Measurements from ENCODE around the gene LIMS2.

The LIMS2 gene

DNA sequence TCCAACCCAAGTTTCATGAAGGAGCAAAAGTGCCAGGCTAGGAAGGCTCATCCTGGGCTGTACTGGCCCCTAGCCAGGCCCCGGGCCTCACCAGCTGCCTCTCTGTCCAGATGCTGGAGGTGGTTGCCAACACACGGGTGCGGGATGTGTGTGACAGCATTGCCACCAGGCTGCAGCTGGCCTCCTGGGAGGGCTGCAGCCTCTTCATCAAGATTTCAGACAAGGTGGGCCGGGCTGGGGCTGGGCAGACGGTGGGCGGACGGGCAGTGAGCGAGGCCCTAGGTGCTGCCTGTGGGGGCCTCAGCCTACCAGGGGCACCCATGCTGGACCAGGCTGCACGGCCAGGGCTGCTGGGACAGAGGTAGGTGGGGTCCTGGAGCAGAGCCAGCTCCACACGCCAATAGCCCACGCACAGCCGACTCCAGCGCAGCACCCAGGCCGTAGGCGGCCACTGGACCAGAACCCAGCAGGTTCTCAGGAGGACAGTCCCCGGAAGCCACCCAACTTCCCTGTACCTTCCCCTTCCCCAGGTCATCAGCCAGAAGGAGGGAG lies 41.2 kb downstream of the LIMS2 start:
- DNase-seq (ENCODE audit: low spot score): no peak

DNA sequence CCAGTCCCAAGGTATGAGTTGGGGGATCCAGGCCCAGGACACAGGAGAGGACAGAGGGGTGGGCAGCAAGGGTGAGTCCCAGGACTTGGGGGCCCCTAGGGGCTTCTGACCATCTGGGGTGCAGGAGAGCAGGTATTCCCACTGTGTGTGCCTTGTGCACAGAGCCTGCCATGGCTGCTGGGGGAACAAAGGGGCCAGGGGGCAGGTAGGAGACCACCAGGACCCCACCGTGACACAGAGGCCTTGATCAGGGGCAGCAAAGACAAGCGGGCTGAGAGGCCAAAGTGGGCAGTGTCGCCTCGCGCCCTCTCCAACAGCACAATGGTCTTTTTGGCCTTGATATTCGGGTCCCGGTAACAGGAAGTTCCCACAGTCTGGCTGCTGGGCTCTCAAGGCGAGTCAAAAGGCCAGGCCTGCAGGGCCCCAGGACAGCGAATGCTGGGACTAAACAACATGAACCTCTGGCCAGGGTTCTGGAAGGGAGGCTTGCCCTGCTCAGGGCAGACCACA lies 41.7 kb downstream of the LIMS2 start:
- DNase-seq (ENCODE audit: low spot score): no peak

DNA sequence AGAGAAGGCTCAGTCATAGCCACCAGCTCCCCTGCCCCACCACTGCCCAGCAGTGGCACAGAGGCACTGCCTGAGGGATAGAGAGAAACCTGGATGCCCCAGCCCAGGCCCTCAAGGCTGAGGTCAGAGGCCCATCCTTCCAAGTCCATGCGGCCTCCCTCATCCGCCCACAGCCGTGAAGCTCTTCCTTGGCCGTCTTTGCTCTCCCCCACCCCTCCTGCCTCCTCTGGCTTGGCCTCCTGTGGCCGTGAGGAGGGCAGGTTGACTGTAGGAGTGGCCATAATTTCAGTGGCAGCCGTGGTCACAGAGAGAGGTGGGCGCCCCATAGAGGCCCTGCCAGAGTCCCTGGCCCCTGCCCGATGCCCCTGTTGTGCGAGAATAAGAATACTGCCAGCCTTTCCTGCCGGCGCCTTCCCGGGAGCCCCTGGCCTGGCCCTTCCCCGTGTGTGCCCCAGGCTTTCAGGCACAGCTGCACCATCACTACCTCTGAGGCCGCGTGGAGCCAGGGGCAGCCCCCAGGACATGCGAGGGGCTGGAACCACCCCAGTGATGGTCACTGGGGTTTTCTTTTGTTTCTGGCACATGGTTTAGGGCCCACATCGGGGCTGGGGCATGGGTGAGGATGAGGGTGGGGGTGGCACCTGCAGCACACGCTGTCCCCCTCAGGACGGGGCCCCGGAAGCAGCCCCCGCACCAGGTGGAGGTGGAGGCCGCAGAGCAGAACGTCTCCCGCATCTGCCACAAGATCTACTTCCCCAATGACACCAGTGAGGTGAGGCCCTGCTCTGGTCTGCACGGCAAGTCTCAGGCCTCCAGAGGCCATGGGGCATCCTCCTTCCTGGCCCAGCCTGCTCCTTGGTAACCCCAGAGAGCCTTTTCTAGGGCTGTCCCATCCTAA lies 42.5 kb downstream of the LIMS2 start:
- DNase-seq (ENCODE audit: low spot score): no peak

DNA sequence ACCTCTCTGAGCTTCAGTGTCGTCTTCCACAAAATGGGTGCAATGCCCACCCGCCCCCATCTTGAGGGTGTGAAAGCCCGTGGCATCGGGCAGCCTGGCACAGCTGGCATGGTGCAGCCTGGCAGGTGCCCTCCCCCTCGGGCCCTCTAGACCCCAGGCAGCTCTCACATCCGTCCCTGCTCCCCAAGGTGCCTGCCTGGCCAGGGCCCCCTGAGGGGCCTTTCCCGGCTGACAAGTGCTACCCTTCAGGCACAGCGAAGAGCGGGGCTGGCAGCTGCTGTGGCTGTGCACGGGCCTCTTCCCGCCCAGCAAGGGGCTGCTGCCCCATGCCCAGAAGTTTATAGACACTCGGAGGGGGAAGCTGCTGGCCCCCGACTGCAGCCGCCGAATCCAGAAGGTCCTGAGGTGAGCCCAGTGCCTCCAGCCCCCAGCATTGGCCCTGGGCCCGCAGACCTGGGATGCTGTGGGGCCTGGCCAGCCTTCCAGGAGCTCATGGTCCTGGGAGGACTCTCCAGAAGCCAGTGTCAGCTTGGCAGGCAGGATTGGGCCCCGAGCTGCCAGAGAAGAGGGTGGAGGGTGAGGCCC lies 43.2 kb downstream of the LIMS2 start:
- DNase-seq (ENCODE audit: low spot score): no peak

DNA sequence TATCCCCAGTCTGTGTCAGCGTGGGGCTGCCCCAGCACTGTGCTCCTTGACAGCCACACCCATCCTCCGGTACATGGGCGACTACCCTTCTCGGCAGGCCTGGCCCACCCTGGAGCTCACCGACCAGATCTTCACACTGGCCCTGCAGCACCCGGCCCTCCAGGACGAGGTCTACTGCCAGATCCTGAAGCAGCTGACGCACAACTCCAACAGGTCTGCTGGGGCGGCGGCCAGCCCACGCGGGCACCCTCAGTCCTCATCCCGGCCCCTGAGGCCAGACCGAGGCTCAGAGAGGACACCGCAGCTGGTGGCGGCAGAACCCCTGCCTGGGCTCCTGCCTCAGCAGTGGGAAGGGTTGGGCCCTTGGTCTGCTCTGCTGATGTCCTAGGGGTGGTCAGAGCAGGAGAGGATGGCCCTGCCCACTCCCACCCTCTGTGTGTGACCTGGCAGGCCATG lies 43.8 kb downstream of the LIMS2 start:
- DNase-seq (ENCODE audit: low spot score): no peak

DNA sequence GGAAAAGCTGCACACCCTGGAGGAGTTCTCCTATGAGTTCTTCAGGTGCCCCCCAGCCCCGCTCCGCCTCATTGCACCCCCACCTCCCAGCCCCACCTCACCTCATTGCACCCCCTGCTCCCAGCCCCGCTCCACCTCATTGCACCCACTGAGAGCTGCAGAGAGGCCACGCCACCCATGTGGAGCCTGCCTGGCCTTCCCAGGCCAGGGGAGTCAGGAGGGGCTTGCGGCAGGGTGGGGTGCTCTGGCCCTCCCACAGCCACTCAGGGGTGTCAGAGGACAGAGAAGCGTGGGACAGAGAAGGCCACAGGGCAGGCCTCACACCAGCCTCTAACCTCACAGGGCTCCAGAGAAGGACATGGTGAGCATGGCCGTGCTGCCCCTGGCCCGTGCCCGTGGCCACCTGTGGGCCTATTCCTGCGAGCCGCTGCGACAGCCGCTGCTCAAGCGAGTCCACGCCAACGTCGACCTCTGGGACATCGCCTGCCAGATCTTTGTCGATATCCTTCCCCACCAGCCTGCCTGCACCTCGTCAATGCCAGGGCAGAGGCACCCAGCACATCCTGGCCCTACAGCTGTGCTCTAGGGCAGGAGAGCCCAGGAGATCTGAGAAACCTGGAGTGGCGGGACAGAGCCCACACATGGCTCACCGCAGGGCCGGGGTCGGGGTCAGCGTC lies 44.3 kb downstream of the LIMS2 start:
- no peak for DNase-seq (ENCODE audit: low spot score)

DNA sequence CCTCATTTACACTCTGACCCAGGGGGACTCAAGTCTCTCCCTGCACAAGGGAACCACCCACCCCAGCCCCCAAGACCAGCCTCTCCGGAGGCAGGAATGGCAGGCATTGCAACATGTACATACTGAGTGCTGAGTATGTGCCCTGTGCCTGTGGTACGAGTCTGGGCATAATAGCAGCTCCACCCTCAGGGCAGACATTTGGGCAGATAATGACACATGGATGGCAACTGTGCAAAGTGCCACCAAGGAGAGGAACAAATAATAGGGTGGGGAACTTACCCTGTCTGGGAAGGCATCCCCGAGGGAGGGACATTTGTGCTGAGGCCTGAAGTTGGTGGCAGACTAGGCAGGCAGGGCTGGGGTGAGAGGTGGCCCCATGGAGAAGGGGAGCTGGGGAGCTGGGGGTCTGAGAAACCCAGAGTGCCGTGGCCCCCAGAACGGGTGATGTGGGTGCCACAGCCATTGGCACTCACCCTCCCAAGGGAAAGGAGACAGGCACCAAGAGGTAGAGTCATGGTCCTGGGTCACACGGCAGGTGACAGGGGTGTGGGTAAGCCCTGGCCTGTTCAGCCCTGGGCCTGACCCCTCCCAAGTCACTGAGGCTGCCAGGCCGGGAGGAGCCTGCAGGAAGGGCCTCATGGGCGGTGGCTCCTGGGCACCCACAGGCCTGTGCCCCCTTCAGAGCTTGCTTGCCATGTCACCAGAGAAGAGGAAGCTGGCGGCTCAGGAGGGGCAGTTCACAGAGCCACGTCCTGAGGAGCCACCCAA lies 45.0 kb downstream of the LIMS2 start:
- DNase-seq (ENCODE audit: low spot score): no peak

DNA sequence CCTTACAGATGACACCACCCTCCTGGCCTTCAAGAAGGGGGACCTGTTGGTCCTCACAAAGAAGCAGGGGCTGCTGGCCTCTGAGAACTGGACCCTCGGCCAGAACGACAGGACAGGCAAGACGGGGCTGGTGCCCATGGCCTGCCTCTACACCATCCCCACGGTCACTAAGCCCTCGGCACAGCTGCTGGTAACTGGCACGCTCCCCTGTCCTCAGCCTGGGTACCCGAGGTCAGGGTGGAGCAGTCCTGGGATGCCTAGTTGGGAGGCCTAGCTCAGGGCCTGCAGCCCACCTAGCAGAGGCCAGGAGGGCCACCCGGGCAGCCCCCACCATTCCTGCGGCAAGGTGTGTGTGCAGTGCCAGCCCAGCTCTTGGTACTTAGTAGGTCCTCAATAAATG lies 45.7 kb downstream of the LIMS2 start:
- DNase-seq (ENCODE audit: low spot score): no peak

DNA sequence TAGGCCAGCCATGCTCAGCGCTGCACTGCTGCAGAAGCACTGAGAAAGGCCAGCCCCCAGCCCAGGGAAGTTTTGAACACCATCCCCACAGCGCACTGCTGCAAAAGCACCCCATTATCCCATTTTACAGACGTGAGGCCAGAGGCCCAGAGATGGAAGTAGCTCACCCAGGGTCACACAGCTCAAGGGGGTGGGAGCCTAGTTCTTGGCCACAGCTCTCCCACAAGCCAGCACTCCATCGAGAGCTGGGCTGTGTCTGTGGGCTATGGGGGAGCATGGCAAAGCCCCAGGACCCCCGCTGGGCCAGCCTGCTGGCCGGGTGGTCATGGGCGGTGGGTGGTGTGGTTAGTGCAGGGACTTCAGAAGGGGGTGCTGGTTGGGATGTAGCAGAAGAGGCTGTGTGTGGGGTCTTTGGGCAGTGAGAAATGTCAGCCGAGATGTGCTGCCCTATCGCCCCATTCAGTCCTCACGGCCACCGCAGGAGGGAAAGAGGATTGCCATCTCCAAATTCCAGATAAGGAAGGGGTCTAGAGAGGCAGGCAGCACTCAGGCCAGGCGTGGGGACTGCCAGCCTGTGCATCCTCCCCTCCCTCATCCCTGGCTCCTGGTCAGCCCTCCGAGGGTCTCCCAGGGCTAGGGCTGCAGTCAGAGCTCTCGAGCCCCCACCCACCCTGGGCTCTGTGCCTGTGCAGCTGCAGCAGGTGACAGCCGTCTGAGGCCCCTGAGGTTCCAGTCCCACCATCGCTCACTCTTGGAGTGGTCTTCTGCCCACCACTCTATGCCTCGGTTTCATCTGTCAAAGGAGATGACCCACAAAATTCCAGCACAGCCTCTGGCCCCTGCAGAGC lies 46.3 kb downstream of the LIMS2 start:
- DNase-seq (ENCODE audit: low spot score): no peak

DNA sequence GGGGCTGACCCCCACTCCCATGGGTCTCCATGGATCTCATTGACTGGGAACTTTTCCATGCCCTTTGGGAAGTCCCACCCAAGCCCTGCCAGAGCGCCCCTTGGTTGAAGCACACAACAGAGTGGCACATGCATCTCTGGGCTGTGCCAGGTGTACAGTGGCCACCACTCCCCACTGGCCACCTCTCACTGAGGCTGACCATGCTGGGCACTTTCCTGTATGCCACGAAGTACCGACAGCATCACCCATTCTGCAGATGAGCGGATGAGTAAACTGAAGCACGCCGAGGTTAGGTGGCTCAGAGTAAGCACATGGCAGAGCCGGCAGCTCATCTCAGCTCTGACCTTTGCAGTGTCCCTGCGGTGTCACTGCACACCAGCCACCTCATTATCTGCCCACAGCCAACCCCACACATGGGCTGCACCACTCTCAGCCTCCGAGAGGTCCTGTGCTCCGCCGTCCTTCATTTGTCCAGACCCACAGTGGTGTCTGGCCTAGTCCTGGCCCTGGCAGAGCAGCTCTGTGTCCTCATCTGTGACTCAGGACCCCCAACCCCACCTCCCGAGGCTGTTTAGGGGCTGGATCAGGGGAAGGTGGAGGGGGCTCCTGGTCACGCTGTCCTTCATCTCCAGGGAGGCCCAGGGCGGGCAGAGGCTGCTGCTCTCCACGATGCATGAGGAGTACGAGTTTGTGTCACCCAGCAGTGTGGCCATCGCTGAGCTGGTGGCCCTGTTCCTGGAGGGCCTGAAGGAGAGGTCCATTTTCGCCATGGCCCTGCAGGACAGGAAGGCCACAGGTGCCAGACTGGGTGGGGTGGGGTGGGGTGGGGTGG lies 47.4 kb downstream of the LIMS2 start:
- no peak for DNase-seq (ENCODE audit: low spot score)

DNA sequence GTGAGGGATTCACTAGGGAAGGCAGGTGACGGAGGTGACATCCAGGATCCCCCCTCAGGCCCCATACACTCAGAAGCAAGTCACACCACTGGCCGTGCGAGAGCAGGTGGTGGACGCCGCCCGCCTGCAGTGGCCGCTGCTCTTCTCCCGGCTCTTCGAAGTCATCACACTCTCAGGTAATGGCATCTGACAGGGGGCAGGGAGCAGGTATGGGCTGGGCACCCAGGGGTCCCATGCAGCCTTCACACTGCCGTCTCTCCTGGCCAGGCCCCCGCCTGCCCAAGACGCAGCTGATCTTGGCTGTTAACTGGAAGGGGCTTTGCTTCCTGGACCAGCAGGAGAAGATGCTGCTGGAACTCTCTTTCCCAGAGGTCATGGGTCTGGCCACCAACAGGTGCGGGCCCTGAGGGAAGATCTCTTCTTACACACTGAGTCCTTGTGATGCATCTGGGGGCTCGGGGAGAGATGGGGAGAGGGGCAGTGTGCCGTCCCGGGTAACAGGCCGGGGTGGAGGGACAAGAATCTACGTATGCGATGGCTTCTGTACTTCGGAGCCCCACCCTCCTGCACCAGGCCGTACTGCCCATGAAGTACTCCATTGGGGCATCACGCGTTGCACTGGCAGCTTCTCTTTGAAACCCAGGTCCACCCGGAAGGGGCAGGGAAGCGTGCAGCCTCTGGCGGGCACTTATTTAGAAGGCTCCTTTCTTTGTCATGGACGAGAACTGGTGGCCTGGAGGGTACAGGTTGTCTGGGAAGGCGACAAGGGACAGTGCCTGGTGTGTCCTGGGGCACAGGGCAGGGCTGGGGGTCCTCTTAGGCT lies 48.2 kb downstream of the LIMS2 start:
- no peak for DNase-seq (ENCODE audit: low spot score)

DNA sequence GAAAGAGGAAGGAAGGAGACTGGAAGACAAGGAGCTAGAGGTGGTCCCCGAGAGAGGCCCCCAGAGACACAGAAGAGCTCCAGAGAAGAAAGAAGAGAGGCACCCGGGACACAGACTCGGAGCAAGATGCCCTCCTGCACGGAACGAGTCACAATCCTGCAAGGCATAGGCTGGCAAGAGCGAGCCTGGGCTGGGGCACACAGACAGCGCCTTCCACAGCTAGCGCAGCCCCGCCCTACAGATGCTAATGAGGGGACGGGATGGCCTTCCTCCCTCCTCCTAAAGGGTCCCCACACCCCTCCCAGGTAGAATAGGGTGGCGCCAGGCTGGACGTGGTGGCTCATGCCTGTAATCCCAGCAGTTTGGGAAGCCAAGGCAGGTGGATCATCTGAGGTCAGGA lies 49.2 kb downstream of the LIMS2 start:
- DNase-seq (ENCODE audit: low spot score): no peak

DNA sequence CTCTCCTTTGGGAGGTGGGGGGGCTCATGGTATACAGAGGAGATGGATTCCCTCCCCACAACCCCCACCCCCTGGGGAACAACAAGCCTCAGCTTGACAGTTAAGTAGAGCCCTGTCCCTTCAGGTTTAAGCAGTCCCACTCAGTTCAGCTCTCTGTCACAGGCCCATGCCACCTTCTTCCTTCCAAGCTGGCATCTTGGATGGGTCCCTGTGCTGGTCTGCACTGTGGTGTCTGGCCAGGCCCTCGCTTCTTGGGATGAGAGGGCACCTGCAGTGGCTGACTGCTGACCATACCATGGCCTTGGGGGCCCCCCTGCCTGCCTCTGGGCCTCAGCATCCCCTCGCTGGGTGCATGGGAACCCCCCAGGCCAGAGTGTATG lies 49.8 kb downstream of the LIMS2 start:
- no peak for DNase-seq (ENCODE audit: low spot score)

DNA sequence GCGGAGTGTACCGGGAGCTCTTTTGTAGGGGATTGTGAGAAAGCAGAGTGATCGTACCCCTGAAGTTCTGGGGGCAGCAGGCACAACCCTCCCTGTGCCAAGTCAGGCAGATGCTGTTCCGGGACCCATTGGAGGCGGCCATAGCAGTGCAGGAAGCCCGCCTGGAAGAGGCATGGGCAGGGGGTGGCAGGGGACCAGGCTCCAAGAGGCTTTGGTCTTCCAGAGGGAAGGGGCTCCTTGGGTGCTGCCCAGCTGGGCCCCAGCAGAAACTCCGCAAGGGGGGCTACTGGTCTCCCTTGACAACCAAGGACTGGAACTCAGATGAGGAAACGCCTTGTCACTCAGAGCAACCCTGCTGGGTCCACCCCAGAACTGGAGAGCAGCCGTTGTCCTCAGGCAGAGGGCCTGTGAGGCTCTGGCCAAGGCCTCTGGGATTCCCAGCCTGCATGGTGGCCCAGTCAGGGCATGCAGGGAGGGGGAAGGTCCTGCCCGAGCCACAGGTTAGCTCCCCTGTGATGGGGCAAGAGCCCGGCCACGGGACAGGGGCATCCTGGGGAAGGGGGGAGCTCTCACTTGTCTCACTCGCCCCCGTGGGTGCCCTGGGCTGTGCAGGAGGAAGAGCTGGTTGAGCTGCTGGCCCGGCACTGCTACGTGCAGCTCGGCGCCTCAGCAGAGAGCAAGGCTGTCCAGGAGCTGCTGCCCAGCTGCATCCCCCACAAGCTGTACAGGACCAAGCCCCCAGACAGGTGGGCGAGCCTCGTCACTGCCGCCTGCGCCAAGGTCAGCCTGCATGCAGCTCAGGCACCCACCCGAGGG lies 50.4 kb downstream of the LIMS2 start:
- DNase-seq (ENCODE audit: low spot score): no peak

DNA sequence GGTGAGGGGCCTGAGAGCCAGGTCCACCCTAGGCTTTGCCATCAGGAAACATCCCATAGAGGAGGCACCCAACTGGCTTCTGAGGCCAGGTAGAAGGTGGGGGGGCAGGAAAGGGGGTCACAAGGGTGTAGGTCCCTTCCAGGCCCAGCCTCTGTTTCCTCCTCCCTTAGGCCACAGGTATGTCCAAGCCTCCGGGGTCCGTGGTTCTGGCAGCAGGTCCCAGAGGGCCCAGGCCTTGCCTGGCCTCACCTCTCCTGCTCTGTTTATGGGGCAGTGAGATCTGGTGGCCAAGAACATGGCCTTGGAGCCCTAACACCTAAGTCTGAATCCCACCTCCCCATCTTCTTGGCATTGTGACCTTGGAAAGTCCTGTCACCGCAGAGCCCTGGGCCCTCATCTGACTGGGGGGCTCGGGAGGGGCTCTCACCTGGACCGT lies 51.0 kb downstream of the LIMS2 start:
- DNase-seq (ENCODE audit: low spot score): no peak

DNA sequence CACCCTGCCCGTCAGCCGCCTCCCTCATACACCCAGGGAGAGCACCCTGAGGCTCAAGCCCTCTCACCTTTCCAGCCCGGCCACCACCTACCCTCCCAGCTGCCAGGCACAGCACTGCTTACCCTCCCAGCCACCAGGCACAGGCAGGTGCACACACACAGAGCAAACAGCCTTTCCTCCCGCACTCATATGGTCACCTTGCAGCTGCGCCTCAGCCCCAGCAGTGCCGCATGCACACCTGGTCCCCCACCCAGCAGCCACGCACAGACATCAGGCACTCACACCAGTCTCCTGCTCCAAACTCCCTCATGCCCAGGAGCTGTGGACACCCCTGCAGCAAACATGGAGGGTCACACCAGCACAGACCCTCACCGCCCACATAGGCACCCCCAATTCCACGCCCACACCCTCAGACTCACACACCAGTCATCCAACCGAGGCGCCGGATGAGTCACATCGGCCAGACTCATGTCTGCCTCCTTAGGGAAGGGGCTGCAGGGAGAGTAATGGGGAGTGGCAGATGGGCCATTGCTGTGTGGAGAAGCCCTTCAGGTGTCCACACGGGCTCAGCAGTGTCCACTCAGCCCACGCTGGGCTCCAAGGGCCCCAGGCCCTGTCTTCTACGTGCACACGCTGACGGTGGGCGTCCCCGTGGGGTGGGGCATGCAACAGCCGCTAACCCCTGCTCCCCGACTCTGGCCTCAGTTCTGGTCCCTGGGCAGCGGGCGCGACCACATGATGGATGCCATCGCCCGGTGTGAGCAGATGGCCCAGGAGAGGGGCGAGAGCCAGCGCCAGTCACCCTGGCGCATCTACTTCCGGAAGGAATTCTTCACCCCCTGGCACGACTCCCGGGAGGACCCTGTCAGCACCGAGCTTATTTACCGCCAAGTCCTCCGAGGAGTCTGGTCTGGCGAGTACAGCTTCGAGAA lies 51.7 kb downstream of the LIMS2 start:
- DNase-seq (ENCODE audit: low spot score): no peak
